Inflammatory macrophage treated with lipopolysaccharide for 4 hours (primary cell): ENCODE data around the gene SLC39A11.
A peak's percentile ranks its signal among the peaks of the same experiment; 100 is the strongest.
"Not testable (repeated sequence)": the region's sequence is repeated elsewhere in the genome, so short reads cannot be mapped to it uniquely, and the experiment has no call there.

Experiments used
- DNase-seq: peaks from one replicate; pipeline ENCODE4 v3.0.0-alpha.2; 2020

The SLC39A11 gene

DNA sequence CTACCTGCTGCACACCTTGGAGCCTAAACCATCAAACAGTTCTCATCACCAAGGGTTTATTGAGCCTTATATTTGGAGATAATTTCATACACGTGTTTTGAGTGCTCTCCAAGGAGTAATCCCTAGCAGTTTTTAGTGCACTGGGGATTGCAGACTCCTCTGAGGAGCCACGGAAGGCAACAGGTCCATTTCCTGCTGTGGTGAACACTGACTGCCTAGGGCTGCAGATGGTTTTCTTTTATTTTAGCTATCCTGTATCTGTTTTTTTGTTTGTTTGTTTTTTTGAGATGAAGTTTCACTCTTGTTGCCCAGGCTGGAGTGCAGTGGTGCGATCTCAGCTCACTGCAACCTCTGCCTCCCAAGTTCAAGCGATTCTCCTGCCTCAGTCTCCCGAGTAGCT lies 93.0 kb downstream of the SLC39A11 start:
- not testable (repeated sequence) for DNase-seq

DNA sequence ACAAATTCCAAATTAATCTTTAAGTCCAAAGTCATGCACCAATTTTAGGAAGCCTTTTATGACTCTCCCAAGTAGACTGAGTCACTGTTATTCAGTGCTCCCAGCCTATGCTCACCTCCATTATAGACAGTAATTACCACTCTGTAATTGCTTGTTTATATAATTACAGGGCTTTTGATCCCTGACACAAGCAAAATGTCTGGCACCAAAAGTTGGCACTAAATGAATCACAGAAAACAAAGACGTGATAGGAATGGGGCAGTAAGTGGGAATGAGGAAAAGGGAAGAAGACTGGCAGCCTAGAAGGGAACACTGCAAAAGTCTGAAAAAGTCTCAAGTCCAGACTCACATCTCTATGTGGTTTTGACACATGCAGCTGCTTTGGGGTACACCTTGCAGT lies 94.1 kb downstream of the SLC39A11 start:
- no peak for DNase-seq

DNA sequence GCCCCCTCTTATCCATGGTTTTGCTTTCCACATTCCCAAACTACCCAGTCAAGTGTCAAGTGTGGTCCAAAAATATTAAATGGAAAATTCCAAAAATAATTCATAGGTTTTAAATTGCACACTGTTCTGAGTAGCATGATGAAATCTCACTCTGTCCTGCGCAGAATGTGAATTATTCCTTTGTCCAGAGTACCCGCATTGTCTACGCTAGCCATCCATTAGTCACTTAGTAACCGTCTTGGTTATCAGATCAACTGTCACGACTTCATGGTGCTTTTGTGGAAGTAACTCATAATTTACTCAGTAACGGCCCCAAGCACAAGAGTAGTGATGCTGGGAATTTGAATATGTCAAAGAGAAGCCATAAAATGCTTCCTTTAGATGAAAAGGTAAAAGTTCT lies 94.9 kb downstream of the SLC39A11 start:
- DNase-seq = no peak

DNA sequence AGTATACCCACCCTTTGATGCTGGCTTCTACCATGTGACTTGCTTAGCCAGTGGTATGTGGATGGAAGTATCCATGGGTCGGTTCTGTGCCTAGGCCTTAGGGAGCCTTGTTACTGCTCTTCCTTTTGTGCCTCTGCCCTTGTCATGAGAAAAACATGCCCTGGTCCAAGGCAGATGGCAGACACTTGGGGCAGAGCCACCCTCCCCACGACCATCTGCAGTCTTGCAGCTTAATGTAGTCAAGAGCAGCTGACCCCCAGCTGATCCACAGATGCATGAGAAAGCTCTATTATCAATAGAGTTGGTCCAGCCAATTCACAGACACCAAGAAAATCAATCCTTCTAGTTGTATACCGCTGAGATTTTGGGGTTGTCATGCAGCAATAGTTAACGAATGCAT lies 95.7 kb downstream of the SLC39A11 start:
- DNase-seq = no peak

DNA sequence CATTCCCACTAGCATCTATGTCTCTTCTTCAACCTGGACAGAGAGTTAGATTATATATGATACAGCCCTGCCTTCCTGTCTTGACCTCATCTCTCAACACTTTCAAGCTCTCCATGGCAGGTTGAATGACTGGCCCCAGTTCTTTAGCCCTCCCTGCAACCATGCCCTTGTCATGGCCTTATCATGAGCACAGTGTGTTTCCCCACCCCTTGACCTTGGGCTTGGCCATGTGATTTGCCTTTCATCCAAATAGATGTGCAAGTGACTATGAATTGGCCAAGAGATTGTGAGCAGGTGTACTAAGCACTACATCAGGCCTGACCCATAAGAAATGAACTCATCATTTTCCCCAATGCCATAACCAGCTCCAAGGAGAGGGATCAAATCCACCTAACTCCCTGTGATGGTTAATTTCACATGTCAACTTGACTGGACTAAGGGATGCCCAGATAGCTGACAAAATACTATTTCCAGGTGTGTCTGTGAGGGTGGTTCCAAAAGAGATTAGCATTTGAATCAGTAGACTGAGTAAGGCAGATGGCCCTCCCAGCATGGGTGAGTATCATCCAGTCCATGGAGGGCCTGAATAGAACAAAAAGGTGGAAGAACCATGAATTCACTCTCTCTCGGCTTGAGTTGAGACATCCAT lies 97.4 kb downstream of the SLC39A11 start:
- no peak for DNase-seq

DNA sequence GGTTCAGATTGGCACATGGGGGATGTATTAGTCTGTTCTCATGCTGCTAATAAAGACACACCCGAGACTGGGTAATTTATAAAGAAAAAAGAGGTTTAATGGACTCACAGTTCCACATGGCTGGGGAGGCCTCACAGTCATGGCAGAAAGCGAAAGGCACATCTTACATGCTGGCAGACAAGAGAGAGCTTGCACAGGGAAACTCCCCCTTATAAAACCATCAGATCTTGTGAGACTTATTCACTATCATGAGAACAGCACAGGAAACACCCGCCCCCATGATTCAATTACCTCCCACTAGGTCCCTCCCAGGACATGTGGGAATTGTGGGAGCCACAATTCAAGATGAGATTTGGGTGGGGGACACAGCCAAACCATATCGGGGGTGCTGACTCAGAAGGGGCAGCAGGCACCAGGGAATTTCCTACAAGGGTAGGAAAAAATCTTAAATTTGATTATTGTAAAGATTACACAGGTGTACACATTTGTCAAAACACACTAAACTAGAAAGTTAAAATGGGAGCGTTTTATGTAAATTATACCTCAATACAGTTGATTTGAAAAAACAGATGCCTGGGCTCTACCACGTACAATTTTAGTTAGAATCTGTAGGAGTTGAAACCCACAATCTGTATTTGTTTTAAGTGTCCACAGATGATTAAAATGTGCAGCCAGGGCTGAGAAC lies 99.6 kb downstream of the SLC39A11 start:
- peak; percentile 81 for DNase-seq

- peak; percentile 70 for DNase-seq
These were observed 100.8 kb downstream of the SLC39A11 start for GRCh38 chr17:72991651-72992050.

- DNase-seq = no peak
These were observed 103.3 kb downstream of the SLC39A11 start for GRCh38 chr17:72989074-72989610.

- DNase-seq = no peak
These were observed 104.0 kb downstream of the SLC39A11 start for GRCh38 chr17:72988451-72988850.

DNA sequence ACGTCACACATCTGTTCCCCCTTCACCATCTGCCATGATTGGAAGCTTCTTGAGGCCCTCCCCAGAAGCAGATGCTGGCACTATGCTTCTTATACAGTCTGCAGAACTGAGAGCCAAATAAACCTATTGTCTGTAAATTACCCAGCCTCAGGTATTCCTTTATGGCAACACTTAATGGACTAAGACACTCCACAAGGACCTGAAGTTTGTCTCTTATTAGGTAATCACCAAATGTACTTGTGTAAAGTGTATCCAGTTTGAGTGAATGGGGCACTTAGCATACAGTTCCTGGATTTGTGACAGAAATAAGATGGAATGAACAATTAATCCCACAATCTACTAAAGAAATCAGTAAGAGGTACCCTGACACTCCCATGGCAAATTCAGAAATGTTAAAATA lies 105.3 kb downstream of the SLC39A11 start:
- DNase-seq = no peak

DNA sequence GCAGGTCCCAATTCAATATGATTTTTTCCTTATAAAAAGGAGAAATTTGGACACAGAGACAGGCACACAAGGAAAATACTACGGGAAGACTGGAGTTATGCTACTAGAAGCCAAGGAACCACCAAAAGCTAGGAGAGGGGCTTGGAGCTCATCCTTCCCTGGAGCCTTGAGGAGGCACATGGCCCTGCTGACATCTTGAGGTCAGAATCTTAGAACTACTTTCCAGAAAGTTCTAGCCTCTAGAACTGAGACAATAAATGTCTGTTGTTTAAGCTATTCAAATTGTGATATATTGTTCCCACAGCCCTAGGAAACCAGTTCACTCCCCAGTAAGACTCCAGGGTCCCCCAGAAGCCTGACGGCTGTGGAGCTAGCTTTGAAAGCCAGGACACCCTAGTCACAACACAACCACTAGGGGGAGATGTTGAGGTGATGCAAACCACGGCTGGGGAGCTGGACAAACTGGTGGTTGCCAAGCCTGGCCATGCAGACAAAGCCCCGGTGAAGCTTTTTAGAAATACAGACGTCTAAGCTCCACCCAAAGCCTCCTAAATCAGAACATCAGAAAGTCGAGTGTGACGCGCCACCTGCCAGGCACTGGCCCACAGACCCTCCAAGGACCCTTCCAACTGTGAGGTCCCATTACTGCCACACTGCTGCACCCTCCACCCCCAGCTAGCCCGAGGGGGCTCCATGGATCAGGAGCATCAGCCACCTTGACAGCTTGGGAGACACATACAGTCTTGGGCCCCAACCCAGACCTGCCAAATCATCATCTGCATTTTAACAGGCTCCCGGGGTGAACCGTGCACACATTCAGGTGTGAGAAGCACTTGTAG lies 106.4 kb downstream of the SLC39A11 start:
- peak; percentile 77 for DNase-seq

DNA sequence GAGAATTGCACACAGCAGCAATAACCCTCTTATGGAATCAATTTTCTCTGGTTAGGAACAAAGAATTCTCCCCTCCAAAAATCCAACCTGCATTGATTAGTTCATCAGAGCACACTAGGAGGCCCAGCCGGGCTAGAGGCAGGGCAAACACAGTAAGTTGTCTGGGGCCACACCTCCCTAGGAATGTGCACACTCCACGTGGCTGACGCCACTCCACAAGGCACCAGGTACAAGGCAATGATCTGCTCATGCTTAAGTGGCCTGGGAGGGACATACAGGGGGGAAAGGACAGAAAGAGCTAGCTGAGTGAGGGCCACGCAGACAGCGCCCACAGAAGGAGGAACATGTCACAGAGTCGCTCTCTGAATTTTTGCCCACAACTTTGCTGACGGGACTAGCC lies 107.6 kb downstream of the SLC39A11 start:
- no peak for DNase-seq

- DNase-seq = no peak
These were observed 108.2 kb downstream of the SLC39A11 start for GRCh38 chr17:72984145-72984925.

- no peak for DNase-seq
These were observed 109.8 kb downstream of the SLC39A11 start for GRCh38 chr17:72982680-72983079.

DNA sequence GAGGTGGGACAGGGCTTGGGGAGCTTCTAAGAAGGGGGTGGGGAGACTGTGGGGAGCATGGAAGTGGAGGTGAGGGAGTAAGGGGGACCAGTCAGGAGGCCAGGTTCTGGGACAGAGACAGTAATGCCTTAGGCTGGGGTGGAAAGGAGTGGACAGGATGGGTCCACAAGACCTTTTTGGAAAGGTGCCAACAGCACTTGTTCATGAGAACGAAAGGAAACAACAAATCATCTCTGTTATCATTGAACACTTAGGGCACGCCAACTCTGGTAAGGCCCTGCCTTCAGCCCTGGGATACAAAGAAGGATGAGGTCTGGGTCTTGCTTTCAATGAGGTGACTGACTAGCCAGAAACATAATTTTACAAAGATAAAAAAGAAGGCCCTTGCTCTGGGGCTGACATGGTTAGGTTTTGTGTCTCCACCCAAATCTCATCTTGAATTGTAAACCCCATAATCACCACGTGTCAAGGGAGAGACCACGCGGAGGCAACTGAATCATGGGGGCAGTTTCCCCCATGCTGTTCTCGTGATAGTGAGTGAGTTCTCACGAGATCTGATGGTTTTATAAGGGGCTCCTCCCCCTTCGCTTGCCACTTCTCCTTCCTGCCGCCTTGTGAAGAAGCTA lies 113.8 kb downstream of the SLC39A11 start:
- DNase-seq = no peak

DNA sequence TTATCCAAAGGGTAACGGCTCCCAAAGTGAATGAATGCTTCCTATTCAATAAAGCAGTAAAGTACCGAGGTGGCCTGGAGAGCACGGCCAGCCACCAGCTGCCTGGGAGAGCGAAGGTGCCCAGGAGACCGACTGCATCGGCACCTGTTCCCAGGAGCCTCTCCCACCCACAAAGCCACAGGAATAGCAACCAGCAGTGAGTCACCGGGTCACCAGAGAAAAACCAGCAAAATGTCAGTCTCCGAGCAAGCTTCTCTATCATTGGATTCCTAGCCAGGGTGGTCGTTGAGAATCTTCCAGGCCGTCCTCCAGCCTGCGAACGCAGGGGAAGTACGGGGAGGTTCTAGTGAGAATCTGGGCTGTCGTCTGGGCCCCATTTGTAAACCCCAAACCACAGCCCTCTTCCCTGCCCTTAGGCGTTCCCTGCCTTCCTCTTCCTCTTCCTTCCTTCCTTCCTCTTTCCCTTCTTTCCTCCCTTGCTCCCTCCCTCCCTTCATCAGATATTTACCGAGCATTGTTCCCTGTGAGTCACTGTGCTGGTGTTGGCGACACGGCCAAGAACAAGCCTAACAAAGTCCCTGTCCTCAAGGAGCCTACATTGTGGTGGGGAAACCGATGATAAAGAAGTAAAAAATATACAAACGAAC lies 114.6 kb downstream of the SLC39A11 start:
- DNase-seq = peak; percentile 38

- peak; percentile 88 for DNase-seq
These were observed 115.3 kb downstream of the SLC39A11 start for GRCh38 chr17:72976971-72977770.

DNA sequence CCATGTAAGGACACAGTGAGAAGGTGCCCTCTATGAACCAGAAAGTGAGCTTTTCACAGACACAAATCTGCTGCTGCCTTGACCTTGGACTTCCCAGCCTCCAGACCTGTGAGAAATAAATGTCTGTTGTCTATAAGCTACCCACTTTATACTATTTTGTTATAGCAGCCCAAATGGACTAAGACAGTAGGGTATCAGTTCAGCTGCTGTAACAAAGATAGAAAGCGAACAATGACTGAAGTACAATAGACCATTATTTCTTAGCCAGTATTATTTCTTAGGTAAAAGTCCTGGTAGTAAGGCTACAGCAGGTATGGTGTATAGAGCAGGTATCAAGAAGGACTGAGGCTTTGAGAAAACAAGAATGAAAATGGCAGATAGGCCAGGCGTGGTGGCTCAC lies 117.0 kb downstream of the SLC39A11 start:
- DNase-seq = no peak

DNA sequence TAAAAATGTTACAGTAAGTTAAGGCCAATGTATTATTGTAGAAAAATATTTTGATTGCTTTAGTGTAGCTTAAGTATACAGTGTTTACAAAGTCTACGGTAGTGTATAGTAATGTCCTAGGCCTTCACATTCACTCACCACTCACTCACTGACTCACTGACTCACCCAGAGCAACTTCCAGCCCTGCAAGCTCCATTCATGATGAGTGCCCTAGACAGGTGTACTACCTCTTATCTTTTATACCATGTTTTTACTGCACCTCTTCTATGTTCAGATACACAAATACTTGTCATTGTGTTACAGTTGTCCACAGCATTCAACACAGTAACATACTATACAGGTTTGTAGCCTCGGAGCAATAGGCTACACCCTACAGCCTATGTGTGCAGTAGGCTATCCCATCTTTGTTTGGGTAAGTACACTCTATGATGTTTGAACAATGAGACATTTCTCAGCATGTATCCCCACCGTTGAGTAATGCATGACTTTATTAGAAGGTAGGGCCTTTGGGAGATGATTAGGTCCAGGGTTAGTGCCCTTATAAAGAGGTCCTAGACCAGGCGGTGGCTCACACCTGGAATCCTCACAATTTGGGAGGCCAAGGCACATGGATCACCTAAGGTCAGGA lies 117.8 kb downstream of the SLC39A11 start:
- no peak for DNase-seq

DNA sequence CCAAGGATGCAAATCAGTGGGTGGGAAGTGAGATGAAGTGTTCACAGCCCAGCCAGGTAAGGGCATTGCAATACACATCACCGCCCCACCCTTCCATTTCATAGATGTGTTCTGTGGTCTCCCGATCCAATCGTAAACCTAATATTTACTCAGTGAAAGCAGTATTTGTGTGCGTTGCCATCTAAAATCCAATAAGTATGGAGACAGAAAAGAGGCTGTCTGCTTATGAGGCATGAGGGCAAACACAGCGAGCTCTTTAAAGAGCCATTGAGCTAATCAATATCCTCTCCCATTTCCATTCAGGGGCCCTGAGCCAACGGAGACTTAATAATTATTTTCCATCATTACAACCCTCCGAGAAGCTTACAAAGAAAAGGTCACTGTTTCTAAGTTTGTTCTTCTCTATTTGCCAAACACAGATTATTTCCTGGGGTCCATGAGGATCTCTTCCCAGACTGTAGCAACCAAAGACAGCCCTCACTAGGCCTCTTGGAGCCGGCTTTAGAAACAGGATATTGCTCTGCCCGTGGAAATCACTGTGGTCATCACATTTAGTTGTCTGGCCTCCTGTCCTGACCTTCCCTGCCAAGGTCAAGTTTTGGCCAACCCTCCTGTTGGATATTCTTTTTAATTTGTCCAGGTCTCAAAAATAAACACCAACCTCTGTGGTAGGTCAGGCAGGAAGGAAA lies 120.1 kb downstream of the SLC39A11 start:
- DNase-seq = no peak
